ENCODE results near the gene DAAM2. TPM values are rescaled to one million over a fixed set of nuclear protein-coding genes. Genes with fewer than 3 reads are reported as not detected.

DAAM2 gene
- total RNA-seq (10 to 100 TPM in 4 of 5 donors, 1 to 10 TPM in 1; 9.3 to 78.8 (median 35.7) TPM), polyA plus RNA-seq (10 to 100 TPM; 15.1 to 18.5 (median 17.9) TPM)
- long read RNA-seq, donor 1, partial matches to known transcripts = 0 of 1 reads
- long read RNA-seq, donor 1, other reads (novel, unspliced or antisense) = 0 of 1 reads
- long read RNA-seq, donor 2, partial matches to known transcripts = 0 of 1 reads
- long read RNA-seq, donor 2, other reads (novel, unspliced or antisense) = 0 of 1 reads
- long read RNA-seq, donor 3, partial matches to known transcripts = 0 of 1 reads
- long read RNA-seq, donor 3, other reads (novel, unspliced or antisense) = 0 of 1 reads
- long read RNA-seq, donor 4 = 0 reads
- long read RNA-seq, donor 5, partial matches to known transcripts = 0 of 2 reads
- long read RNA-seq, donor 5, other reads (novel, unspliced or antisense) = 0 of 2 reads
- long read RNA-seq, donor 6, partial matches to known transcripts = 0 of 3 reads
- long read RNA-seq, donor 6, other reads (novel, unspliced or antisense) = 0 of 3 reads
- long read RNA-seq, donor 7, partial matches to known transcripts = 0 of 1 reads
- long read RNA-seq, donor 7, other reads (novel, unspliced or antisense) = 0 of 1 reads
- long read RNA-seq, donor 8, partial matches to known transcripts = 0 of 1 reads
- long read RNA-seq, donor 8, other reads (novel, unspliced or antisense) = 0 of 1 reads
- long read RNA-seq, donor 9, partial matches to known transcripts = 7 of 8 reads
- long read RNA-seq, donor 9, other reads (novel, unspliced or antisense) = 0 of 8 reads
- long read RNA-seq, donor 10, partial matches to known transcripts = 0 of 1 reads
- long read RNA-seq, donor 10, other reads (novel, unspliced or antisense) = 0 of 1 reads

GRCh38 chr6:39791850-39792539, at the start of gene DAAM2:
Gene DAAM2 (plus strand): TSS chr6:39792376. CDS start chr6:39856303, 63,927 bp downstream.
- intact Hi-C loops (cut with DNase I; ENCODE audit: low total_unique reads) = no loop called here
- TF ChIP-seq POLR2AphosphoS5 (IDR thresholded peaks at IDR 0.05) = peak; percentile 10 to 77 (median 52)
- no peak for TF ChIP-seq POLR2A (IDR thresholded peaks at IDR 0.05)
- TF ChIP-seq CTCF (IDR thresholded peaks at IDR 0.05) = no peak
- Histone ChIP-seq H3K4me1 (peaks cover 4 to 59% (median 29%) of the 10 kb centered on the region in 4 donors), H3K9me3 (no peaks in the 10 kb centered on the region), H3K27me3 (peaks cover 0 to 21% (median 12%) of the 10 kb centered on the region in 3 donors), H3K36me3 (no peaks in the 10 kb centered on the region), H3K27ac (peak within 1 kb of the TSS; percentile 69 to 92 (median 81)), H3K4me3 (peak within 1 kb of the TSS; percentile 55 to 74 (median 62))
- 4 to 12% (median 7%) methylated on average over 30 to 55 of the region's 55 CpGs for WGBS, 5 donors
- DNase-seq = peak; percentile 64 to 88

DNA sequence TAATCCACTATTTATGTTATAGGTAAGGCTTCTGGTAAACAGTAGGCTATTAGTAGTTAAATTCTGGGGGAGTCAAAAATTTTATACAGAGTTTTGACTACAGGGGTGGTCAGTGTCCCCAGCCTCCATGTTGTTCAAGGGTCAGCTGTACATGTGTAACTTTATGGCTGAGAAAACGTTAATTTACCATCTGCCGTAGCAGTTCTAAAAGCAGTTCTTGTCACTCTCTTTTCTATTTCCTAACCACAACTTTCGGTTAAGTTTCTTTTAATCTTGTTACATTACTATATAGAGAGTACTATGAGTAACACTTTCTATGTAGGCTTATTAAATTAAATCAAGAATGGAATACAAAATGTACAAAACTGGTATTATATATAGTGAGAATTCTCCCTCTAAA, 45.4 kb upstream of the DAAM2 start:
- Histone ChIP-seq H3K27me3 (no peaks in the 10 kb centered on the region), H3K9me3 (no peaks in the 10 kb centered on the region), H3K4me3 (no peak overlapping the region), H3K27ac (no peak overlapping the region), H3K36me3 (no peaks in the 10 kb centered on the region), H3K4me1 (no peaks in the 10 kb centered on the region)
- TF ChIP-seq POLR2A (IDR thresholded peaks at IDR 0.05) (no peak), EP300 (IDR thresholded peaks at IDR 0.05) (no peak), CTCF (IDR thresholded peaks at IDR 0.05) (no peak), POLR2AphosphoS5 (IDR thresholded peaks at IDR 0.05) (no peak)
- no peak for DNase-seq
- intact Hi-C loops (cut with DNase I; ENCODE audit: low total_unique reads) = no loop called here
- WGBS, 5 donors = 84 to 88% (median 86%) methylated on average over 3 of the region's 3 CpGs

GRCh38 chr6:39752835-39753724, 39.1 kb upstream of the DAAM2 start:
- 75 to 83% (median 77%) methylated on average over 12 of the region's 12 CpGs for WGBS, 5 donors
- Histone ChIP-seq H3K9me3 (no peaks in the 10 kb centered on the region), H3K27ac (peak overlapping the region in 3 of 5 donors; percentile 36 to 65 (median 59)), H3K36me3 (no peaks in the 10 kb centered on the region), H3K4me1 (peaks cover 0 to 11% (median 7%) of the 10 kb centered on the region in 4 donors), H3K4me3 (no peak overlapping the region), H3K27me3 (no peaks in the 10 kb centered on the region)
- TF ChIP-seq POLR2A (IDR thresholded peaks at IDR 0.05) (no peak), EP300 (IDR thresholded peaks at IDR 0.05) (no peak), POLR2AphosphoS5 (IDR thresholded peaks at IDR 0.05) (no peak), CTCF (IDR thresholded peaks at IDR 0.05) (no peak)
- intact Hi-C loops (cut with DNase I; ENCODE audit: low total_unique reads) = no loop called here
- DNase-seq = no peak

Data from stomach (tissue), 19 donors.